GM23338 (cell line): ENCODE results near the gene CDC27. TPM values are rescaled to one million over a fixed set of nuclear protein-coding genes. Genes with fewer than 3 reads are reported as not detected.

Experiments used
- ATAC-seq: fragments of 200-7000 bp; cut with Tn5 transposase; 3 replicates; pipeline ENCODE4 v1.9.1; 2020
- DNase-seq: peaks from one replicate; pipeline ENCODE4 v3.0.0-alpha.2; 2015; ENCODE audit warnings: low spot score
- H2AFZ ChIP-seq: fragments of 200-600 bp; sonication (generic); 2 replicates; pipeline ENCODE4 v1.8.0; 2016; ENCODE audit warnings: antibody characterized with exemption, mild to moderate bottlenecking, moderate library complexity
- H3F3A ChIP-seq: fragments of 200-600 bp; sonication (generic); replicated peaks from 2 replicates; pipeline ENCODE4 v1.8.0; 2017; ENCODE audit warnings: antibody characterized with exemption, mixed run types, low read depth
- H3K27ac ChIP-seq: fragments of 200-600 bp; sonication (generic); 2 replicates; pipeline ENCODE4 v1.6.1; 2016; ENCODE audit warnings: low read depth
- H3K27me3 ChIP-seq: fragments of 200-600 bp; sonication (generic); 2 replicates; pipeline ENCODE4 v1.8.0; 2016; ENCODE audit warnings: mild to moderate bottlenecking, mixed run types, moderate library complexity; ENCODE audit not compliant: insufficient read depth
- H3K36me3 ChIP-seq: fragments of 200-600 bp; sonication (generic); 2 replicates; pipeline ENCODE4 v1.8.0; 2016; ENCODE audit warnings: mild to moderate bottlenecking; ENCODE audit not compliant: insufficient read depth
- H3K4me1 ChIP-seq: fragments of 200-600 bp; sonication (generic); 2 replicates; pipeline ENCODE4 v1.8.0; 2016; ENCODE audit warnings: mild to moderate bottlenecking, moderate library complexity; ENCODE audit not compliant: insufficient read depth
- H3K4me2 ChIP-seq: fragments of 200-600 bp; sonication (generic); 2 replicates; pipeline ENCODE4 v1.7.1; 2017; ENCODE audit warnings: mixed run types
- H3K4me3 ChIP-seq: fragments of 200-600 bp; sonication (generic); 2 replicates; pipeline ENCODE4 v1.6.1; 2016; ENCODE audit warnings: mixed run types
- H3K79me2 ChIP-seq: fragments of 200-600 bp; sonication (generic); replicated peaks from 2 replicates; pipeline ENCODE4 v1.8.0; 2017; ENCODE audit warnings: mild to moderate bottlenecking; ENCODE audit not compliant: insufficient read depth
- H3K9me2 ChIP-seq: fragments of 200-600 bp; sonication (generic); 2 replicates; pipeline ENCODE4 v1.8.0; 2017; ENCODE audit not compliant: insufficient read depth
- H4K20me1 ChIP-seq: fragments of 200-600 bp; sonication (generic); replicated peaks from 2 replicates; pipeline ENCODE4 v1.8.0; 2017; ENCODE audit warnings: mild to moderate bottlenecking; ENCODE audit not compliant: insufficient read depth
- H3K27ac Mint-ChIP-seq: 2 replicates; pipeline ENCODE4 v1.8.0; 2020; ENCODE audit warnings: inconsistent platforms, mild to moderate bottlenecking, moderate library complexity, mixed read lengths
- H3K27me3 Mint-ChIP-seq: 3 replicates; pipeline ENCODE4 v1.8.0; 2022; ENCODE audit warnings: low read depth, mild to moderate bottlenecking, moderate library complexity, mixed read lengths, inconsistent platforms; ENCODE audit not compliant: insufficient read depth, poor library complexity
- H3K36me3 Mint-ChIP-seq: 3 replicates; pipeline ENCODE4 v1.8.0; 2021; ENCODE audit warnings: low read depth, mild to moderate bottlenecking, inconsistent platforms, moderate library complexity, mixed read lengths
- H3K4me1 Mint-ChIP-seq: 3 replicates; pipeline ENCODE4 v1.8.0; 2020; ENCODE audit warnings: mild to moderate bottlenecking, inconsistent platforms, mixed read lengths
- H3K4me3 Mint-ChIP-seq: 3 replicates; pipeline ENCODE4 v1.8.0; 2021; ENCODE audit warnings: moderate library complexity, mild to moderate bottlenecking, inconsistent platforms, mixed read lengths
- H3K9me3 Mint-ChIP-seq: 3 replicates; pipeline ENCODE4 v1.8.0; 2020; ENCODE audit warnings: moderate library complexity, mild to moderate bottlenecking, inconsistent platforms, mixed read lengths
- CREB1 ChIP-seq: fragments of 250-450 bp; sonication (Bioruptor Pico); IDR thresholded peaks from 2 replicates; pipeline ENCODE4 v1.5.0; 2020; ENCODE audit warnings: low read depth, mild to moderate bottlenecking, moderate library complexity
- CTCF ChIP-seq, 2 experiments: fragments of 200-600 bp in 1 of 2; sonication (generic) in 1 of 2; conservative IDR thresholded peaks; 2 replicates each; pipeline versions ENCODE4 v1.5.1 to v1.6.1; 2016 to 2017; ENCODE audit warnings: antibody characterized with exemption in 2 of 2, low read depth in 2 of 2, mild to moderate bottlenecking in 2 of 2, moderate library complexity in 1 of 2
- ETS1 ChIP-seq: IDR thresholded peaks from 2 replicates; pipeline ENCODE4 v1.6.1; 2016; ENCODE audit warnings: antibody characterized with exemption
- EZH2phosphoT487 ChIP-seq: fragments of 200-600 bp; sonication (generic); IDR thresholded peaks from one replicate; pipeline ENCODE4 v1.8.1; 2018; ENCODE audit warnings: antibody characterized with exemption; ENCODE audit not compliant: unreplicated experiment
- NANOG ChIP-seq: IDR thresholded peaks from 2 replicates; pipeline ENCODE4 v1.6.1; 2016; ENCODE audit warnings: antibody characterized with exemption, borderline replicate concordance
- REST ChIP-seq: IDR thresholded peaks from one replicate; pipeline ENCODE4 v1.6.1; 2018; ENCODE audit warnings: antibody characterized with exemption; ENCODE audit not compliant: unreplicated experiment
- STAT1 ChIP-seq: IDR thresholded peaks from one replicate; pipeline ENCODE4 v1.6.1; 2016; ENCODE audit warnings: antibody characterized with exemption; ENCODE audit not compliant: unreplicated experiment
- ZNF114 ChIP-seq: fragments of 250-450 bp; sonication (Bioruptor Pico); IDR thresholded peaks from 2 replicates; pipeline ENCODE4 v1.5.0; 2020; ENCODE audit warnings: mild to moderate bottlenecking, moderate library complexity
- ZNF331 ChIP-seq: fragments of 250-450 bp; sonication (Bioruptor Pico); IDR thresholded peaks from 2 replicates; pipeline ENCODE4 v1.5.0; 2020; ENCODE audit warnings: low read depth, mild to moderate bottlenecking, moderate library complexity
- ZNF462 ChIP-seq: fragments of 250-450 bp; sonication (Bioruptor Pico); IDR thresholded peaks from 2 replicates; pipeline ENCODE4 v1.5.0; 2020; ENCODE audit warnings: mild to moderate bottlenecking, moderate library complexity
- polyA plus RNA-seq: library from polyadenylated mRNA; unstranded; fragments of >200 nt; fragmentation: Nextera tagmentation; extraction: Ambion mirVana; gene quantifications from 2 replicates; pipeline ENCODE4 v1.2.1, GENCODE V29; 2016
- total RNA-seq: library from RNA; depleted of rRNA; stranded (reverse); fragments of >200 nt; shearing (Covaris generic); gene quantifications from 2 replicates; pipeline ENCODE4 v1.2.3, GENCODE V29; 2014

Gene CDC27
- total and polyA plus RNA-seq, 2 experiments from 2014 or later, result 49.7 to 85.5 TPM

- Mint-ChIP-seq H3K27me3 (peaks cover 16% of the 10 kb centered on the region), H3K27ac (no peak overlapping the region), H3K9me3 (peaks cover 16% of the 10 kb centered on the region), H3K36me3 (peaks cover 7% of the 10 kb centered on the region; the same call in 2 of the 3 replicates), H3K4me3 (no peak overlapping the region), H3K4me1 (peaks cover 16% of the 10 kb centered on the region)
- Histone ChIP-seq H4K20me1 (no peaks in the 10 kb centered on the region), H3F3A (no peaks in the 10 kb centered on the region), H2AFZ (no peak overlapping the region), H3K4me3 (no peak overlapping the region), H3K9me2 (no peaks in the 10 kb centered on the region), H3K4me2 (no peak overlapping the region), H3K27me3 (peaks cover 5% of the 10 kb centered on the region), H3K27ac (no peak overlapping the region), H3K4me1 (peaks cover 11% of the 10 kb centered on the region; the same call in 1 of the 2 replicates), H3K36me3 (no peaks in the 10 kb centered on the region), H3K79me2 (no peaks in the 10 kb centered on the region)
- TF ChIP-seq REST (no peak), ETS1 (no peak), ZNF331 (CRISPR knock-in tag) (no peak), EZH2phosphoT487 (no peak), ZNF114 (CRISPR knock-in tag) (no peak), STAT1 (no peak), CTCF (conservative IDR thresholded peaks at IDR 0.05; ENCODE audit: low read depth in 2 of 2) (no peak), NANOG (no peak), CREB1 (no peak), ZNF462 (no peak)
- ATAC-seq (no peak), DNase-seq (no peak)
These were observed 36.4 kb upstream of the CDC27 start for GRCh38 chr17:47225436-47225858.
